Measurements from ENCODE around the gene DCAF4. TPM values are rescaled to one million over a fixed set of nuclear protein-coding genes. Genes with fewer than 3 reads are reported as not detected.

Gene DCAF4
- total RNA-seq, 1 experiment from 2014 or later, result 19.6 TPM

- no peak for TF ChIP-seq AR (CRISPR knock-in tag; IDR thresholded peaks at IDR 0.05)
- no peak for TF ChIP-seq USF2 (CRISPR knock-in tag; IDR thresholded peaks at IDR 0.05)
- no peak for TF ChIP-seq HMGA2 (CRISPR knock-in tag; IDR thresholded peaks at IDR 0.05)
- TF ChIP-seq TEAD1 (CRISPR knock-in tag; IDR thresholded peaks at IDR 0.05), result no peak
- no peak for TF ChIP-seq RORB (CRISPR knock-in tag; IDR thresholded peaks at IDR 0.05)
- no peak for TF ChIP-seq ZNF416 (CRISPR knock-in tag; IDR thresholded peaks at IDR 0.05)
Observed at GRCh38 chr14:72998252-72998903, 72.1 kb downstream of the DCAF4 start (continued).

- ChIA-PET CTCF (no interaction called here), POLR2A (no interaction called here)
- peaks cover 11% of the 10 kb centered on the region for H3K36me3 Mint-ChIP-seq
- no peaks in the 10 kb centered on the region for H3K27me3 Mint-ChIP-seq (ENCODE audit: low read depth)
- H3K27ac Mint-ChIP-seq, result no peak overlapping the region
- ATAC-seq, result no peak
- H3K4me1 Mint-ChIP-seq, result peaks cover 24% of the 10 kb centered on the region
- no peak overlapping the region for H3K4me3 Mint-ChIP-seq
- H3K9me3 Mint-ChIP-seq, result no peaks in the 10 kb centered on the region
- no peak for DNase-seq (ENCODE audit: low spot score)
- TF ChIP-seq SMAD3 (CRISPR knock-in tag; IDR thresholded peaks at IDR 0.05; ENCODE audit: borderline replicate concordance) (no peak), FOXP1 (CRISPR knock-in tag; IDR thresholded peaks at IDR 0.05; ENCODE audit: borderline replicate concordance) (no peak), CDX4 (CRISPR knock-in tag; IDR thresholded peaks at IDR 0.05; ENCODE audit: borderline replicate concordance) (no peak), ZNF263 (CRISPR knock-in tag; IDR thresholded peaks at IDR 0.05; ENCODE audit: low read depth) (no peak), ATF2 (CRISPR knock-in tag; IDR thresholded peaks at IDR 0.05; ENCODE audit: borderline replicate concordance, low read depth) (no peak), ZNF281 (CRISPR knock-in tag; IDR thresholded peaks at IDR 0.05) (no peak), USF2 (CRISPR knock-in tag; IDR thresholded peaks at IDR 0.05) (no peak), ZNF671 (CRISPR knock-in tag; IDR thresholded peaks at IDR 0.05) (no peak), ARID4B (CRISPR knock-in tag; IDR thresholded peaks at IDR 0.05; ENCODE audit: borderline replicate concordance) (no peak), ATF6 (CRISPR knock-in tag; IDR thresholded peaks at IDR 0.05) (no peak), NFE2L1 (CRISPR knock-in tag; IDR thresholded peaks at IDR 0.05) (no peak), ZNF232 (CRISPR knock-in tag; IDR thresholded peaks at IDR 0.05) (no peak), OVOL2 (CRISPR knock-in tag; IDR thresholded peaks at IDR 0.05; ENCODE audit: borderline replicate concordance) (no peak), ZNF317 (CRISPR knock-in tag; IDR thresholded peaks at IDR 0.05; ENCODE audit: borderline replicate concordance, low read depth) (no peak), ZNF396 (CRISPR knock-in tag; IDR thresholded peaks at IDR 0.05; ENCODE audit: borderline replicate concordance) (no peak)
Observed at GRCh38 chr14:72999316-72999715, 73.1 kb downstream of the DCAF4 start.

All from WTC11 (cell line).